WERI-Rb-1 (cell line): ENCODE data around the gene CCNL1.
"Not testable (repeated sequence)": the region's sequence is repeated elsewhere in the genome, so short reads cannot be mapped to it uniquely, and the experiment has no call there.

Source experiments
- DNase-seq: peaks from one replicate; pipeline ENCODE4 v3.0.0-alpha.2; 2020
- H3K27ac ChIP-seq: fragments of 250-450 bp; sonication (Bioruptor Pico); 2 replicates; pipeline ENCODE4 v1.5.1; 2020; ENCODE audit warnings: mild to moderate bottlenecking, moderate library complexity
- H3K27me3 ChIP-seq: fragments of 250-450 bp; sonication (Bioruptor Pico); 2 replicates; pipeline ENCODE4 v1.5.1; 2021; ENCODE audit warnings: mild to moderate bottlenecking, low read depth, moderate library complexity; ENCODE audit not compliant: insufficient read depth, severe bottlenecking
- H3K36me3 ChIP-seq: fragments of 250-450 bp; sonication (Bioruptor Pico); 2 replicates; pipeline ENCODE4 v1.5.1; 2020; ENCODE audit warnings: mild to moderate bottlenecking, moderate library complexity
- H3K4me3 ChIP-seq: 2 replicates; pipeline ENCODE4 v1.5.1; 2011; ENCODE audit warnings: low read depth, mild to moderate bottlenecking, control low read depth, low read length
- H3K9me3 ChIP-seq: fragments of 250-450 bp; sonication (Bioruptor Pico); 2 replicates; pipeline ENCODE4 v1.5.1; 2021; ENCODE audit warnings: mild to moderate bottlenecking, moderate library complexity; ENCODE audit not compliant: severe bottlenecking
- CTCF ChIP-seq: IDR thresholded peaks from 2 replicates; pipeline ENCODE4 v1.5.1; 2011; ENCODE audit warnings: low read depth, mild to moderate bottlenecking, control low read depth, inconsistent platforms, low read length

Gene CCNL1

GRCh38 chr3:157107037-157107436 is 52.9 kb downstream of the CCNL1 start:
- no peaks in the 10 kb centered on the region for H3K36me3 ChIP-seq
- DNase-seq = no peak
- TF ChIP-seq CTCF = no peak
- H3K9me3 ChIP-seq = no peaks in the 10 kb centered on the region
- H3K27ac ChIP-seq = no peak overlapping the region
- no peaks in the 10 kb centered on the region for H3K27me3 ChIP-seq
- no peak overlapping the region for H3K4me3 ChIP-seq

GRCh38 chr3:157104928-157105652 is 54.9 kb downstream of the CCNL1 start:
- no peaks in the 10 kb centered on the region for H3K36me3 ChIP-seq
- no peak overlapping the region for H3K4me3 ChIP-seq
- H3K27ac ChIP-seq = no peak overlapping the region
- no peak for TF ChIP-seq CTCF
- DNase-seq = no peak
- H3K27me3 ChIP-seq = no peaks in the 10 kb centered on the region
- H3K9me3 ChIP-seq = no peaks in the 10 kb centered on the region

GRCh38 chr3:157104521-157104920 is 55.4 kb downstream of the CCNL1 start:
- no peaks in the 10 kb centered on the region for H3K36me3 ChIP-seq
- no peak overlapping the region for H3K27ac ChIP-seq
- H3K9me3 ChIP-seq = no peaks in the 10 kb centered on the region
- DNase-seq = no peak
- H3K4me3 ChIP-seq = no peak overlapping the region
- no peaks in the 10 kb centered on the region for H3K27me3 ChIP-seq
- TF ChIP-seq CTCF = no peak

- DNase-seq = no peak
- no peaks in the 10 kb centered on the region for H3K27me3 ChIP-seq
- H3K36me3 ChIP-seq = no peaks in the 10 kb centered on the region
- no peak overlapping the region for H3K27ac ChIP-seq
- no peaks in the 10 kb centered on the region for H3K9me3 ChIP-seq
- TF ChIP-seq CTCF = no peak
- H3K4me3 ChIP-seq = no peak overlapping the region
Observed at GRCh38 chr3:157103860-157104259, 56.1 kb downstream of the CCNL1 start.

- no peaks in the 10 kb centered on the region for H3K36me3 ChIP-seq
- H3K27ac ChIP-seq = no peak overlapping the region
- DNase-seq = no peak
- no peaks in the 10 kb centered on the region for H3K27me3 ChIP-seq
- no peak overlapping the region for H3K4me3 ChIP-seq
- no peaks in the 10 kb centered on the region for H3K9me3 ChIP-seq
- TF ChIP-seq CTCF = no peak
Observed at GRCh38 chr3:157103280-157103679, 56.7 kb downstream of the CCNL1 start.

- not testable (repeated sequence) for DNase-seq, H3K4me3 ChIP-seq, H3K27me3 ChIP-seq, H3K36me3 ChIP-seq, H3K9me3 ChIP-seq, H3K27ac ChIP-seq
Observed at GRCh38 chr3:157102595-157102994, 57.4 kb downstream of the CCNL1 start.
